Amygdala (tissue), 56 donors: Measurements from ENCODE around the gene FMN2.

ENCODE experiments used
- DNase-seq, 56 donors: peaks; one replicate each; lab custom pipeline; 2025; lab: John Stamatoyannopoulos, UW

The FMN2 gene

GRCh38 chr1:240091614-240092300, at the start of gene FMN2:
TSS of gene FMN2 (plus strand) at chr1:240091883. CDS start at chr1:240092110, 227 bp downstream.
- DNase-seq = peak in 38 of 56 donors; percentile 18 to 79 (median 42)

- DNase-seq = no peak
Measured at GRCh38 chr1:240044620-240045019, 47.1 kb upstream of the FMN2 start.

- DNase-seq = no peak
Measured at GRCh38 chr1:240046000-240046399, 45.7 kb upstream of the FMN2 start.

GRCh38 chr1:240054109-240054701, 37.5 kb upstream of the FMN2 start:
- DNase-seq = no peak

- no peak for DNase-seq
Measured at GRCh38 chr1:240055936-240056335, 35.7 kb upstream of the FMN2 start.

GRCh38 chr1:240056350-240056749, 35.3 kb upstream of the FMN2 start:
- no peak for DNase-seq

- DNase-seq = no peak
Measured at GRCh38 chr1:240058049-240058448, 33.6 kb upstream of the FMN2 start.

DNA sequence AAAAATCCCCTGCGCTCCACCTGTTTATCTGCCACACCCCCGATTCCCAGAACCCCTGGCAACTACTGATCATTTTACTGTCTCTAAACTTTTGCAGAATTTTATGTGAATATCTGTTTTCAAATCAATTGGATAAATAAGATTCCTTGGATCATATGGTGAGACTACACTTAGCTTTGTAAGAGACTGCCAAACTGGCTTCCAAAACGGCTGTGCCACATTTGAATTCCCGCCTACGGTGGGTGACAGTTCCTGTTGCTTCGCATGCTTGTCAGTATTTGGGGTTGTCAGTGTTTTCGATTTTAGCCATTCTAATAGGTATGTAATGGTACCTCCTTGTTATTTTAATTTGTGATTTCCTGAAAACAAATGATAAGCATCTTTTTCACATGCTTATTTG, 22.7 kb upstream of the FMN2 start:
- DNase-seq = no peak

DNA sequence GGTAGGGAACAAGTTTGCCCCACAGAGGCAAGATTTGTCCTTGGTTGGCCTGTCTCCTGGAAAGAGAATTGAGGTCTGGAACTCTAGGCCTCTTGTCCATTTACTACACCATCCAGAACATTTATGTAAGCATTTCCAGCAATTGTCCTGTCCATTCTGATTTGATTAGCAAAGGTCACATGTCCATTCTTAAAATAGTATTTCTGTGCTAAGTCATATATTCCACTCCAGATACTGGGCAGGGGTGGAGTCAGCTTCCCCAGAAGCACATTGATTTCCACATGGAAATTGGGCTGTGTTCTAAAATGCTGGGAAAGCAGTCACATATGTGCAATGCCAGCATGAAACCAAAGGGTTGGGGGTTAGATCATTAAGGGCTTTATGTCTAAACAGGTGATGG, 21.5 kb upstream of the FMN2 start:
- no peak for DNase-seq

GRCh38 chr1:240073097-240073496, 18.6 kb upstream of the FMN2 start:
- no peak for DNase-seq

DNA sequence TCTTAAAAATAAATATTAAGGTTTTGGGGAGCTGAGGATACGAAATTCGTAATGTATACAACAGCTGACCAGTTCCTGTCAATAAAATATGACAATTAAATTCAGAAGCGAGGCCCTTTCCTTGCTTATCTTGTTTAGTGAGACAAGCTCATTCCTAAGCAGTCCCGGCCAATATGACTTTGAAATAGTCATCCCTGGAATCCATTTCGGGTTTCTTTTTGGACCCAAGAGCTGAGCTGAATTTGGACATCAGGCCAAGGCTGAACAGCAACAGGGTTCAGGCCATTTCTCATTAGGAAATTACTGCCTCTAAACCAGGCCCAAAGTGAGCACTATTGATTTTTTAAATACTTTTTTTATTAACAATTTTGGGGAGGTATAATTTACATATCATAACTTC, 17.3 kb upstream of the FMN2 start:
- no peak for DNase-seq

DNA sequence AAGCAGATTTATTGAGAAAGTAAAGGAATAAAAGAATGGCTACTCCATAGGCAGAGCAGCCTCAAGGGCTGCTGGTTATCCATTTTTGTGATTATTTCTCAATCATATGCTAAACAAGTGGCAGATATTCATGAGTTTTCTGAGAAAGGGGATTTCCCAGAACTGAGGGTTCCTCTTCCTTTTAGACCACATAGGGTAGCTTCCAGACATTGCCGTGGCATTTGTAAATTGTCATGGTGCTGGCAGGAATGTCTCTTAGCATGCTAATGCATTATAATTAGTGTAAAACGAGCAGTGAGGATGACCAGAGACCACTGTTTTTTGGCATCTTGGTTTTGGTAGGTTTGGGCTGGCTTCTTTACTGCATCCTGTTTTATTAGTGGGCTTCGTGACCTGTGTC, 16.8 kb upstream of the FMN2 start:
- no peak for DNase-seq

DNA sequence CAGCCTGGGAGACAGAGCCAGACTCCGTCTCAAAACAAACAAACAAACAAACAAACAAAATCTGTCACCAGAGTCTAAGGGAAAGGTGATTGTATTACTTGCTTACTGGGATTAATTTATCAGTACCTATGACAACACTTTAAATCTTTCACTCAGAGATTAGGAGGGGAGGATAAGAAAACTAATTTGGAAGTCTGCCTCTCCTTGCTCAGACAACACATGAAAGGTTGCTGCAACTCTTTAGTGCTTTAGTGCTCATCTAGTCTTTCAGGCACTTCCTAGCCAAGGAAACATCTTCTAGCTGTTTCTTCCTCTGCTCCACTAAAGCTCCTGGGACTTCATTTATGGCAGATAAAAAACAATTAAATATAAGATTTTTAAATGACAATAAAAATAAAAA, 7.3 kb upstream of the FMN2 start:
- no peak for DNase-seq

DNA sequence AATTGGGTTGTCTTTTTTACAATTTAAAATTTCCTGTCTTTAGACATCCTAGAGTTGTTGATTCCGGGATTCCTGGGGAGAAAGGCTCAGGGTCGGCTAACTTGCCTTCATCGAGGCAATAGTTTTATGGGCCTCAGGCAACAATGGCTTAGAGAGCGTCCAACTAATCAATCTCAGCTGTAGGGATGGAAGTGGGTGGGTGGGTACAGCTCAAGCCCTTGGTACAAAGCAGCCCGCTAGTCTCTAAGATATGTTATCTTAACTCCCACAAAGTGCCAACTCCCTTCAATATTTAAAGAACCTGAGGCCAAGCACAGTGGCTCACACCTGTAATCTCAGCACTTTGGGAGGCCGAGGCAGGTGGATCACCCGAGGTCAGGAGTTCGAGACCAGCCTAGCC, 6.9 kb upstream of the FMN2 start:
- DNase-seq = no peak

- DNase-seq = no peak
Measured at GRCh38 chr1:240086726-240087125, 5.0 kb upstream of the FMN2 start.

GRCh38 chr1:240090014-240090413, 1.7 kb upstream of the FMN2 start:
- DNase-seq = no peak

DNA sequence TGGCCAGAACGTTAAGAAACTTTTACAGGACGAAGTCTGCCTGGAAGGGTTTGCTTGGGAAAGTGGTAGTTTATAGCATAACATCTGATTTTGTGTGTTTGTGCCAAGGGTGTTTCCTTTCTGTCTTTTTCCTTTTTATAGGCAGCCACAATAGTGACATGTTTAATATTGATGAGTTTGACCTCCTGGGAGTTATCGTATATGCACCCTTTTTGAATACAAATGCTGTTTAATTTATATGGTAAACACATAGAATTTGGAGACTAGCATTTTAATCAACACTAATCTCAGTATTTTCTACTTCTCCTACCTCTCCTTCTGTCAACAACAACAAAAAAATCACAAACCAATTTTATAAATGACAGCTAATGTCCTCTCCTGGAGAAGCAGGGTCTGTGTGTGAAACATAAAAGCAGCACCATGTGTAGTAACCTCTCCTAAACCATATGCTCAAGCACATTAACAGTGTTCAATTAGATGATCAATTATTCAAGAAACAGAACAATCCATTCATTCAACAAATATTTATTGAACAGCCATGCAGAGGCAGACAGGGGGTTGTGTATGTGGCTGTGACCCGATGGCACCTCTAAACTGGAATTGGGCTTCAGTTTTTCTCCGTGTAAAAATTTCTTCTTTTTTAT, 604 bp upstream of the FMN2 start:
- DNase-seq = no peak

- peak in 26 of 56 donors; percentile 7 to 66 (median 30) for DNase-seq
Measured at GRCh38 chr1:240092301-240093119, 827 bp downstream of the FMN2 start.

DNA sequence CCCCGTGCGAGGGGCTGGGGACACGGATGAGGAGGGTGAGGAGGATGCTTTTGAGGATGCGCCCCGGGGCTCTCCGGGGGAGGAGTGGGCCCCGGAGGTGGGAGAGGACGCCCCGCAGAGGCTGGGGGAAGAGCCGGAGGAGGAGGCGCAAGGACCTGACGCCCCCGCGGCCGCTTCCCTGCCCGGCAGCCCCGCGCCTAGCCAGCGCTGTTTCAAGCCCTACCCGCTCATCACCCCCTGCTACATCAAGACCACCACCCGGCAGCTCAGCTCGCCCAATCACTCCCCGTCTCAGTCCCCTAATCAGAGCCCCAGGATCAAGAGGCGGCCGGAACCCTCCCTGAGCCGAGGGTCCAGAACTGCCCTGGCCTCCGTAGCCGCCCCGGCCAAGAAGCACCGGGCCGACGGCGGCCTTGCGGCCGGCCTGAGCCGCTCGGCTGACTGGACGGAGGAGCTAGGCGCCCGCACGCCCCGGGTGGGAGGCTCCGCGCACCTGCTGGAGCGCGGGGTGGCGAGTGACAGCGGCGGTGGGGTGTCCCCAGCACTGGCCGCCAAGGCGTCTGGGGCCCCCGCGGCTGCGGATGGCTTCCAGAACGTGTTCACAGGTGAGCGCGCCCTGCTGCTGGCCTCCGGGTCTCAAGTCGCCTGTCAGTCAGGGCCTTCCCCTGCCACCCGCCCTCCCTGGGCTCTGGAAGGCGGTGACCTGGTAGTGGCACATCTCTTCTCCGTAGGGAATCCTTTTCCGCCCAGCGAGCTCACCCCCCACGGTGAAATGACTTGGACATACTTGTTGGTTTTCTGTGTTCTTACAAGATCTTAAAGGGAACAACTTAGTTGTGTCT, 1.7 kb downstream of the FMN2 start:
- DNase-seq = peak in 7 of 56 donors; percentile 5 to 51 (median 22)

- no peak for DNase-seq
Measured at GRCh38 chr1:240094041-240094722, 2.5 kb downstream of the FMN2 start.
